HTERT RPE-1 (cell line): Measurements from ENCODE around the gene PGBD2.
"Not testable (repeated sequence)": the region's sequence is repeated elsewhere in the genome, so short reads cannot be mapped to it uniquely, and the experiment has no call there.

Experiments used
- in situ Hi-C: fragments of 300-500 bp; cut with MboI; formaldehyde crosslinking; loops from 4 replicates; pipeline ENCODE4 v1.14.3; 2020; ENCODE audit warnings: low sequenced_read_pairs

PGBD2 gene

GRCh38 chr1:248926401-248927182, 20.6 kb downstream of the PGBD2 start:
- in situ Hi-C loops, result no loop called here

- in situ Hi-C loops, result not testable (repeated sequence)
Observed at GRCh38 chr1:248927283-248927682, 21.2 kb downstream of the PGBD2 start.

GRCh38 chr1:248928122-248928521, 22.1 kb downstream of the PGBD2 start:
- in situ Hi-C loops, result not testable (repeated sequence)

- in situ Hi-C loops, result not testable (repeated sequence)
Observed at GRCh38 chr1:248930037-248930436, 24.0 kb downstream of the PGBD2 start.

- in situ Hi-C loops, result not testable (repeated sequence)
Observed at GRCh38 chr1:248938173-248938809, 32.3 kb downstream of the PGBD2 start.

- in situ Hi-C loops, result not testable (repeated sequence)
Observed at GRCh38 chr1:248944134-248944999, 38.3 kb downstream of the PGBD2 start.

GRCh38 chr1:248945000-248945423, 39.0 kb downstream of the PGBD2 start:
- in situ Hi-C loops, result not testable (repeated sequence)

- in situ Hi-C loops, result not testable (repeated sequence)
Observed at GRCh38 chr1:248945453-248945852, 39.4 kb downstream of the PGBD2 start.

- in situ Hi-C loops, result not testable (repeated sequence)
Observed at GRCh38 chr1:248945856-248946416, 39.9 kb downstream of the PGBD2 start.
